Measurements from ENCODE around the gene KDM2A.

DNA sequence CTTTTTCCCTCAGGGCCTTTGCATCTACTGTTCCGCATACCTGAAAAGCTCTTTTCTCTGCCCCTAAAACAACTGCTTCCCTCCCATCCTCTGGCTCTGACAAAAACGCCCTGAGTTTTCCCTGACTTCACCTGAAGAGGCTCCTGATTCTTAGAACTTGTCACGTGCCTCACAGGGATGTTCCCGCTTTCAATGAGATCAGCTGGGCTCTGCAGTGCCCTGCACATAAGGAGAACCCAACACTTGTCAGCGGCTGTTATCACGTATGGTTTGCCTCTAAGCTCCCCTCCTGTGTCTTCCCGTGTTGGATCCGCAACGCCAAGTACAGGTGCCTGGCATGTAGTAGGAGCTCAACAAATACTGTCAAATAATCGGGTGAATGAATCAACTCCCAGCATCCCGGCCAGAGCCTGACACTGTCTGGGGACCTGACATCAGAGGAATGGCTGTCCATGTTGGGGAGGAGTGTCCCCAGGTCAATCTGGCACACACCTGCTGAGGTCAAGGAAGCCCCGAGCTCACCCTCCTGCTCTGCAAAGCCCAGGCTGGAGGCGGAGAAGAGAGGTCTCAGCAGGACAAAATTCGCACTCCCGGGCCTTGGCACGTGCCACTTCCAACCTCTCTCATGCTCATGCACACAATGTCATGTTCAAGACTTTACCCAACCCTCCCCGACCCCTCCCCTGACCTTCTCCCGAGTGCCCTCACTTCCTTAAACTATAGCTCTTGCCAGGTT is 143.1 kb downstream of the KDM2A start:
- TF ChIP-seq, protein P1, sequence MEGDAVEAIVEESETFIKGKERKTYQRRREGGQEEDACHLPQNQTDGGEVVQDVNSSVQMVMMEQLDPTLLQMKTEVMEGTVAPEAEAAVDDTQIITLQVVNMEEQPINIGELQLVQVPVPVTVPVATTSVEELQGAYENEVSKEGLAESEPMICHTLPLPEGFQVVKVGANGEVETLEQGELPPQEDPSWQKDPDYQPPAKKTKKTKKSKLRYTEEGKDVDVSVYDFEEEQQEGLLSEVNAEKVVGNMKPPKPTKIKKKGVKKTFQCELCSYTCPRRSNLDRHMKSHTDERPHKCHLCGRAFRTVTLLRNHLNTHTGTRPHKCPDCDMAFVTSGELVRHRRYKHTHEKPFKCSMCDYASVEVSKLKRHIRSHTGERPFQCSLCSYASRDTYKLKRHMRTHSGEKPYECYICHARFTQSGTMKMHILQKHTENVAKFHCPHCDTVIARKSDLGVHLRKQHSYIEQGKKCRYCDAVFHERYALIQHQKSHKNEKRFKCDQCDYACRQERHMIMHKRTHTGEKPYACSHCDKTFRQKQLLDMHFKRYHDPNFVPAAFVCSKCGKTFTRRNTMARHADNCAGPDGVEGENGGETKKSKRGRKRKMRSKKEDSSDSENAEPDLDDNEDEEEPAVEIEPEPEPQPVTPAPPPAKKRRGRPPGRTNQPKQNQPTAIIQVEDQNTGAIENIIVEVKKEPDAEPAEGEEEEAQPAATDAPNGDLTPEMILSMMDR (IDR thresholded peaks at IDR 0.05): no peak
- no peak for TF ChIP-seq EZH2 (IDR thresholded peaks at IDR 0.05; ENCODE audit: borderline replicate concordance, insufficient read depth, low read depth, low read length, poor library complexity, severe bottlenecking)

Data from B cell (primary cell).